HUDEP-2 (cell line): ENCODE results near the gene SNX10.

Source experiments
- DNase-seq, 76 experiments: peaks; one replicate each; lab custom pipeline; 2025; ENCODE audit not compliant: unreplicated experiment in 76 of 76; lab: John Stamatoyannopoulos, UW

Gene SNX10

GRCh38 chr7:26397796-26398426 lies 106.2 kb downstream of the SNX10 start:
- DNase-seq: no peak

- DNase-seq: peak in 3 of 76 experiments; percentile 3 to 30 (median 21)
Measured at GRCh38 chr7:26398427-26398755, 106.7 kb downstream of the SNX10 start.

DNA sequence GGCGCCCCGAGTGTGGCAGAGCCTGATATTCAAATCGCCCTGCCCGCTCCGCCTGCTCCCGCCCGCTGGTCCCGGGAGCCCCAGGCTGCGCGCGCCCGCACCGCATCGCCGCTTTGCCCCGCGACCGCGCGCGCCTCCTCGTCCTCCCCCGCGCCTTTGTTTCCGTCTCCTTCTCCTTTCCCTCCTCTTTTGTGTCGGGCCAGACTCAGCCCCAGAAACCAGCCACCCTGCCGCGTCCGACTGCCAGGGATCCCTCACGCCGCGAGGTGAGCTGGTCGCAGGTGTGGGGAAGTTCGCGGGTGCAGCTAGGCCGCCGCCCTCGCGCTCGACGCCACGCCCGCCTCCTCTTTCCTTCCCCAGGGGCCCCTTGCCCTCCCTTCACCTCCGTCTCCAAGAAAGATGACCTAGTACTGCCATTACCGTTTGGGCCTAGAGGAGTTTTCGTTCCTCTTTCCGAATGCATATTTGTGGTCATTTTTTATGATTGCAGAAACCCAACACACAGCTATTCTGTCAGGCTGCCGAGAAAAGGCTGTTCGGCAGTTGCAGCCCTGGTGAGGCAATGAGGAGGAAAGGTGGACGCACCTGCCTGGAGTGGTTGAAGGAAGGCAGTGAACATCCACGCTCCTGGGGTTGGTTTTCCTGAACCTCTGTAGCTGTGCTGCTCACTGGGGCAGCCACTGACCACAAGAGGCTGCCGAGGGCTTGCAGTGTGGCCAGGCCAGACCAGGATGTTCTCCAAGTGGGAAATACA lies 107.3 kb downstream of the SNX10 start:
- peak in 4 of 76 experiments; percentile 3 to 11 (median 5) for DNase-seq

GRCh38 chr7:26399736-26400135 lies 108.1 kb downstream of the SNX10 start:
- DNase-seq: no peak

GRCh38 chr7:26403640-26404039 lies 112.0 kb downstream of the SNX10 start:
- no peak for DNase-seq

- no peak for DNase-seq
Measured at GRCh38 chr7:26404189-26404996, 112.7 kb downstream of the SNX10 start.

DNA sequence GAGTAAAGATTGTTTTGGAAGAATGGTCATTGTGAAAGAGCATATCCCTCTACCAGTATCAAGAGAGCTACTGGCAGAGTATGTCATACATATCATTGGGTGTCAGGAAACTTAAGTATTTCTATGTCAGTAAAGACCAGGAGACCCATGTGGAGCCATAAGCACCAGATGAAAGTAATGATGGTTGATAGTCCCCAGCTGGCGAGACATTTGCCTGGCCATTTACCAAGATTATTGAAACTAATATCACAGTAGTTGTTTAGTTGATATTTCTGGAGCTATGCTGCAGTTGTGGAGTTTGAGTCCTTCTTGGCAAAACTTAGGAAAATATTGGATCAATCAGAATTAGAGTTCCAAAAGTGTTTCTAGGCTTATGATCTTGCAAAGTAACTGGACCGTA lies 114.8 kb downstream of the SNX10 start:
- DNase-seq: no peak

GRCh38 chr7:26409661-26410547 lies 118.2 kb downstream of the SNX10 start:
- no peak for DNase-seq

- DNase-seq: no peak
Measured at GRCh38 chr7:26413007-26413691, 121.5 kb downstream of the SNX10 start.

GRCh38 chr7:26416004-26416403 lies 124.3 kb downstream of the SNX10 start:
- DNase-seq: no peak

- DNase-seq: no peak
Measured at GRCh38 chr7:26417911-26418413, 126.3 kb downstream of the SNX10 start.

DNA sequence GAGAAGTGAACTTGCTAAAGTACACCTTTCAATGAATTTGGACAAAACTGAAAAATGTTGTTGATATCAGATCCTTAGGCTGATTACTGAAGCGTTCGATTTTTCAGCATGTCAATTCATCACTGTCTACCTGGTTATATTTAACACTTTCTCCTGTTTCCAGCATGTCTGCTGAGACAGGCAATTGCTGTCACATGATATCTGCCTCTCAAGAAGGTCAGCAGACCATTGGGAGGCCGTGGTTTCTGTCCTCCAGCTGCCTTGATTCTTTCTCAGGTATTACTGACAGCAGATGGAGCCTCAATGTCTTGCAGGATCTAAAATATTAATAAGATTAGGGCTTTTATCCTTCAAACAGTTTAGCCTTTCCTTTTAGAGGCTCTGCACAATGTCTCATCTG lies 127.5 kb downstream of the SNX10 start:
- no peak for DNase-seq

- no peak for DNase-seq
Measured at GRCh38 chr7:26420422-26421019, 128.9 kb downstream of the SNX10 start.

- DNase-seq: no peak
Measured at GRCh38 chr7:26422761-26423160, 131.1 kb downstream of the SNX10 start.

GRCh38 chr7:26423436-26423835 lies 131.8 kb downstream of the SNX10 start:
- no peak for DNase-seq
